Esophagus muscularis mucosa (tissue), 4 donors: ENCODE results near the gene TYW3. TPM values are rescaled to one million over a fixed set of nuclear protein-coding genes. Genes with fewer than 3 reads are reported as not detected.

Experiments used
- DNase-seq: peaks from one replicate; pipeline ENCODE4 v3.0.0-alpha.2; 2017; ENCODE audit errors: extremely low spot score
- H3K27ac ChIP-seq, 4 donors: fragments of 200-600 bp; sonication (generic); replicated peaks in 1 of 4; 1 replicate in 3 of 4; 2 replicates in 1 of 4; pipeline ENCODE4 v1.5.1; 2016 to 2019; ENCODE audit warnings: mild to moderate bottlenecking in 1 of 4
- H3K27me3 ChIP-seq, 4 donors: fragments of 200-600 bp; sonication (generic); one replicate each; pipeline versions ENCODE4 v1.5.1 to v1.6.0; 2016 to 2019
- H3K36me3 ChIP-seq, 4 donors: fragments of 200-600 bp; sonication (generic); one replicate each; pipeline ENCODE4 v1.5.1; 2016 to 2019
- H3K4me1 ChIP-seq, 4 donors: fragments of 200-600 bp; sonication (generic); one replicate each; pipeline ENCODE4 v1.5.1; 2016 to 2019
- H3K4me3 ChIP-seq, 4 donors: fragments of 200-600 bp; sonication (generic); 1 replicate in 2 of 4; 2 replicates in 2 of 4; pipeline ENCODE4 v1.5.1; 2016 to 2019; ENCODE audit warnings: mild to moderate bottlenecking in 4 of 4, moderate library complexity in 1 of 4
- H3K9me3 ChIP-seq, 4 donors: fragments of 200-600 bp; sonication (generic); 1 replicate in 3 of 4; 2 replicates in 1 of 4; pipeline ENCODE4 v1.5.1; 2016 to 2019
- EP300 ChIP-seq: sonication (generic); formaldehyde crosslinking; IDR thresholded peaks from one replicate; pipeline ENCODE4 v1.6.1; 2017; ENCODE audit warnings: antibody characterized with exemption
- POLR2A ChIP-seq: fragments of 450-650 bp; IDR thresholded peaks from one replicate; pipeline ENCODE4 v1.6.1; 2017; ENCODE audit warnings: antibody characterized with exemption, moderate library complexity, mild to moderate bottlenecking, low read depth
- POLR2AphosphoS5 ChIP-seq, 2 donors: sonication (generic); formaldehyde crosslinking; IDR thresholded peaks; one replicate each; pipeline ENCODE4 v1.6.1; 2017; ENCODE audit warnings: antibody characterized with exemption in 2 of 2
- WGBS: methylation state at CpG from one replicate; pipeline ENCODE4 v1.1.5; 2018; 5-methylcytosine and 5-hydroxymethylcytosine counted together
- intact Hi-C: fragments of 100-400 bp; cut with DNase I; formaldehyde crosslinking; loops from one replicate; pipeline ENCODE4 v1.15.1; 2023
- total RNA-seq, 4 donors: library from RNA; depleted of rRNA; stranded (reverse); fragments of >200 nt; gene quantifications; one replicate each; pipeline versions ENCODE4 v1.1.0 to v1.2.1, GENCODE V29; 2016
- TF ChIP-seq, protein P1 (sequence below), 3 experiments: fragments of 200-600 bp in 2 of 3; fragments of 450-650 bp in 1 of 3; sonication (generic) in 2 of 3; IDR thresholded peaks; one replicate each; pipeline ENCODE4 v1.5.1; 2017 to 2019; ENCODE audit warnings: antibody characterized with exemption in 3 of 3, mild to moderate bottlenecking in 2 of 3, moderate library complexity in 1 of 3

TYW3 gene
- total RNA-seq, 4 donors from 2014 or later: 18.0 to 31.6 (median 26.8) TPM

- no peak for TF ChIP-seq EP300
- no peak for TF ChIP-seq POLR2AphosphoS5 (IDR thresholded peaks at IDR 0.05)
- TF ChIP-seq, protein P1, sequence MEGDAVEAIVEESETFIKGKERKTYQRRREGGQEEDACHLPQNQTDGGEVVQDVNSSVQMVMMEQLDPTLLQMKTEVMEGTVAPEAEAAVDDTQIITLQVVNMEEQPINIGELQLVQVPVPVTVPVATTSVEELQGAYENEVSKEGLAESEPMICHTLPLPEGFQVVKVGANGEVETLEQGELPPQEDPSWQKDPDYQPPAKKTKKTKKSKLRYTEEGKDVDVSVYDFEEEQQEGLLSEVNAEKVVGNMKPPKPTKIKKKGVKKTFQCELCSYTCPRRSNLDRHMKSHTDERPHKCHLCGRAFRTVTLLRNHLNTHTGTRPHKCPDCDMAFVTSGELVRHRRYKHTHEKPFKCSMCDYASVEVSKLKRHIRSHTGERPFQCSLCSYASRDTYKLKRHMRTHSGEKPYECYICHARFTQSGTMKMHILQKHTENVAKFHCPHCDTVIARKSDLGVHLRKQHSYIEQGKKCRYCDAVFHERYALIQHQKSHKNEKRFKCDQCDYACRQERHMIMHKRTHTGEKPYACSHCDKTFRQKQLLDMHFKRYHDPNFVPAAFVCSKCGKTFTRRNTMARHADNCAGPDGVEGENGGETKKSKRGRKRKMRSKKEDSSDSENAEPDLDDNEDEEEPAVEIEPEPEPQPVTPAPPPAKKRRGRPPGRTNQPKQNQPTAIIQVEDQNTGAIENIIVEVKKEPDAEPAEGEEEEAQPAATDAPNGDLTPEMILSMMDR (IDR thresholded peaks at IDR 0.05): no peak
- no peak for TF ChIP-seq POLR2A
- Histone ChIP-seq H3K9me3 (no peaks in the 10 kb centered on the region), H3K4me3 (no peak overlapping the region), H3K27ac (no peak overlapping the region), H3K27me3 (no peaks in the 10 kb centered on the region), H3K36me3 (no peaks in the 10 kb centered on the region), H3K4me1 (no peaks in the 10 kb centered on the region)
- no peak for DNase-seq
- intact Hi-C loops: no loop called here
These were observed 66.2 kb downstream of the TYW3 start for GRCh38 chr1:74799119-74799657.

DNA sequence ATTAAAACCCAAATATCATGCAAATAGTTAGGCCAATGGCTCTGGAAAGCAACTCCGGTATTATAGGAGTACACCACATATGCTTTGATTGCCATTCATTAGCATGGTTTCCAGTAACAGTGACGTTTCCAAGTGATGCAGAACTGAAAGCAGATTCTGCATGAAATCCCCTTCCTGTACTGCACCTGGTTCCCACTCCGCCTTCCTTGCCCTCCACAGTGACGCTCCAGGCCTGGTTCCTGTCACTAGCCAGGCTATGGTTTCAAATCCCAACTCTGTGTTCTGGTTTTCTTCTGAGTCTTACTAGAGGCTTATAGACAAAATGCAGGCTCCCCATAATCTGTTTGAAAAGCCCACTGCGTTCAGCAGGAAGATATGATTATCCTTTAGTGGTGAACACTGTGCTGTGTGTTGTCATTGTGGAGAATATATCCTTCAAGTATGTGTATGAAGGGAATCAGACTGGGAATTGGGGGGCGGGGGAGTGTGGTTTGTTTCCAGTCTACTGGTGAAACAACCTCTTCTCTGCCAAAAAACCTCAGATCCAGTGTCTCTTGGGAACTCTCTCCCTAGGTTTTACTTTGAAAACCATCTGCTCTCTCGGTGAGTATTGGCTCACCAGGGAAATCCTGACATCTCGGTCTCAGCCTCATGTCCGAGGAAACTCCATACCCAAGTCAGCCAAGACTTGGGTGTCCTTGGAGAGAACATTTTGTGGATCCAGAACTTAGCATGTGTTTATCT is 78.7 kb downstream of the TYW3 start:
- intact Hi-C loops: no loop called here
- H3K27ac ChIP-seq: no peak overlapping the region
- DNase-seq: no peak
- no peak overlapping the region for H3K4me3 ChIP-seq
- H3K36me3 ChIP-seq: no peaks in the 10 kb centered on the region
- TF ChIP-seq POLR2AphosphoS5 (IDR thresholded peaks at IDR 0.05): no peak
- TF ChIP-seq, protein P1 (IDR thresholded peaks at IDR 0.05): no peak
- no peak for TF ChIP-seq EP300
- TF ChIP-seq POLR2A: no peak
- H3K9me3 ChIP-seq: no peaks in the 10 kb centered on the region
- no peaks in the 10 kb centered on the region for H3K4me1 ChIP-seq
- 64% methylated on average over 9 of the region's 9 CpGs for WGBS
- H3K27me3 ChIP-seq: no peaks in the 10 kb centered on the region

- DNase-seq: no peak
- TF ChIP-seq POLR2AphosphoS5 (IDR thresholded peaks at IDR 0.05) (no peak), POLR2A (no peak), EP300 (no peak)
- TF ChIP-seq, protein P1 (IDR thresholded peaks at IDR 0.05): no peak
- H3K36me3 ChIP-seq: no peaks in the 10 kb centered on the region
- H3K27ac ChIP-seq: no peak overlapping the region
- intact Hi-C loops: no loop called here
- no peaks in the 10 kb centered on the region for H3K9me3 ChIP-seq
- WGBS: 47% methylated on average over 1 of the region's 1 CpG
- no peaks in the 10 kb centered on the region for H3K4me1 ChIP-seq
- H3K27me3 ChIP-seq: no peaks in the 10 kb centered on the region
- H3K4me3 ChIP-seq: no peak overlapping the region
These were observed 79.2 kb downstream of the TYW3 start for GRCh38 chr1:74812180-74812541.

Other genes with a start within 250 kb of the TYW3 start
- gene LRRC53, start 220.5 kb upstream of the TYW3 start, total RNA-seq: under 1 TPM in 1 of 4 donors, not detected in 3; under 0.01 TPM
- gene ERICH3, start 59.4 kb upstream of the TYW3 start, total RNA-seq: under 1 TPM in 2 of 4 donors, not detected in 2; under 0.01 to 0.06 TPM
- 10 to 100 TPM; 29.5 to 45.7 (median 38.8) TPM for gene CRYZ, start 102 bp upstream of the TYW3 start, total RNA-seq